H4 (cell line): ENCODE results near the gene SH3YL1. TPM values are rescaled to one million over a fixed set of nuclear protein-coding genes. Genes with fewer than 3 reads are reported as not detected.
"Not testable (repeated sequence)": the region's sequence is repeated elsewhere in the genome, so short reads cannot be mapped to it uniquely, and the experiment has no call there.

ENCODE experiments used
- DNase-seq: peaks from one replicate; pipeline ENCODE4 v3.0.0-alpha.2; 2015; ENCODE audit warnings: low spot score
- total RNA-seq: library from RNA; depleted of rRNA; stranded (reverse); fragments of >200 nt; shearing (Covaris generic); gene quantifications from 2 replicates; pipeline ENCODE4 v1.2.3, GENCODE V29; 2014; rRNA removed

Gene SH3YL1
- total RNA-seq, 1 experiment from 2014 or later = 8.0 TPM

GRCh38 chr2:182509-183122, 81.2 kb downstream of the SH3YL1 start:
- DNase-seq = no peak

DNA sequence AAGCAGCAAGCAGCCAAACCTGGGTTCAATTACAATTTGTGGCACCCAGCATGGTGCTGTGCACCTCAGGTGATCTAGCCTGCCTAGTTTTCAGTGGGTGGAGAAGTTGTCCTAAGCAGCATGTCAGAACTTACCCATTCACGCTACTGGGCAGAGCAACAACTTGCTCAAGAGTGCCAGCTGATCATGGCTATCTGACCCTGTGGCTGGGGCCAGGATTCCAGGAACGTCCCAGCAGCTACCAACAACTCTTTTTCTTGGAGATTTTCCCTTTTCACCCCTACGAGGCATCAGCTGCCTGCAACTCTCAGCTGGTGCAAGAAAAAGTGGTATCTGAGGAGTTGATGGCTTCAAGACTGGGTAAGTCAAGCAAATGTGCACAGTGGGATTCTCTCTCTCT, 83.5 kb downstream of the SH3YL1 start:
- no peak for DNase-seq

- DNase-seq = no peak
Measured at GRCh38 chr2:179886-180285, 83.9 kb downstream of the SH3YL1 start.

GRCh38 chr2:177733-178132, 86.1 kb downstream of the SH3YL1 start:
- DNase-seq = no peak

DNA sequence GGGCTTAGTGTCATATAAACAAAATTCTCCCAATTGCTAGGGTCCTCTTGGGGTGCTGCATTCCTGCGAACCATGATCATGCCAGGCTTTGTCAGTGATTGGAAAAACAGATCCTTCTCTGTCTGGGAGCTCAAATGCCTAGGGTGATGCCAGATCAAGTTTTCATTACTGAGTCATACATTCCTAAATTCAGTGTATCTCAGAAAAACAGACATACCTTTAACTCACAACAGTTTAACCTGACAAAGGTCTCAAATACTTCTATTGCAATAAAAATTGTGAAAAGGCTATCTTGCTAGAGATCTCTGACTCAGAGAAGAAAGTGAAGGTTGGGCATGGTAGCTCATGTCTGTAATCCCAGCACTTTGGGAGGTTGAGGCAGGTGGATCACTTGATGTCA, 86.9 kb downstream of the SH3YL1 start:
- DNase-seq = peak; percentile 20

DNA sequence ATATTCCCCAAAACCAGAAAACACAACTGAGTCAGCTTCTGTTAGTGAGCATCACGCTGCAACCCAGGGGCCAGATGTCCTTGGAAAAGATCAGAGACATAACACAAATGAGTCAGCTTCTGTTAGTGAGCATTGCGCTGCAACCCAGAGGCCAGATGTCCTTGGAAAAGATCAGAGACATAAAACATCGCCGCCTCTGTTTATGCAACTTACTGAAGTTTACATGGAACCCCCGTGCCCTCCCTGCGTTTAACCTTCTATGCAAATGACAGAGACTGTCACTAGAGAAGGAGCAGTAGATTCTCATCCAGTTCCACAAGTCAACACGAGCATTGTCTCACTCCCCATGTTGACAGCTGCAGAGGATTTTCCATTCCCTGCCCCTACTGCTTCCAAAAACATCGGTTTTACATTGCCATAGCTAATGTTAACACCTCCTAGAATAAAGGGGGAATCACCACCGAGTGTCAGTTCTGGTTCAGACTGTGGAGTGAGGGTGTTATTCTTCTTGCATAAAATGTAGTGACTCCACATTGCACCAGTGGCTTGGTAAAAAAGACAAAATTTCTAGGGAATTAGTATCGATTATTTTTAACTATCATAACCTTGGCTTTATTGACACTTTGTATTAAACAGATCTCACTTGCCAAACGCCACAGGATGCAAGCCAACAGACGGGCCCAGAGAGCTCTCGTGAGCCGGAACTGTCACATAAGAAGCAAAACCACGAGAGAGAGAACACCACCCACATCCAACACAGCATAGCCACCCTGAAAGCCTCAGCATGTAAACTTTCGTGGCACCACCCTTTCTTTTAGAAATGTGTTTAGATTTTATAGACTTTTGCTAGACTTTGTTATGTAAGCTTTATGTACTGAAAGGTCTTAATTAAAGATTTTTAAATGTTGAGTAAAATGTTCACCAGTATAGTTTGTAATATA, 87.7 kb downstream of the SH3YL1 start:
- peak; percentile 16 for DNase-seq

DNA sequence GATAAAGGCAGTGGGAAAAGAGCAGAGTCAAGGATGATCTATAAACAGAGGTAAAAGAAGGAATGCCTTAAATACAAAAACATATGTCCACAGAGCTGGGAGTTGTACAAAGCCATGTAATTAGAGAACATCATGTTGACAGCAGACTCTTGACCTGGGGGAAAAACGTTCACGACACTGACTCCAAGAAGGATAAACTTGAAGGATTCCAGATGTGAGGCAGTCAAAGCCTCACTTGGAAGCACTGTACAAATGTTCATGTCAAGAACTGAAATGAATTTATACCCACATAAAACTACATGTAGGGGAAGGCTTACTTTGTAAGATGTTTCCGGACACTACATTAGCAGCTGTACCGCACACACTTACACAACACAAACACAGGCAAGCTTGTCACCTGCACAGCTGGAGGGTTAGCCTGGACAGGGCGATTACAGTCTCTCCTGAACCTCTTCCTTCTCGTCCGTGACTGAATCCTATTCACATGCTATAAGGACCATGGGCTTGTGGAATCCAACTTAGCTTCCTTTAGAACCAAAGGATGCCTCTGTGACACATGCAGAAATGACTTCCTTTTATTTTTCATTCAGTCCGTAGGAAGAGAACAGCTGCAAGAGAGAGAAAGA, 88.6 kb downstream of the SH3YL1 start:
- no peak for DNase-seq

DNA sequence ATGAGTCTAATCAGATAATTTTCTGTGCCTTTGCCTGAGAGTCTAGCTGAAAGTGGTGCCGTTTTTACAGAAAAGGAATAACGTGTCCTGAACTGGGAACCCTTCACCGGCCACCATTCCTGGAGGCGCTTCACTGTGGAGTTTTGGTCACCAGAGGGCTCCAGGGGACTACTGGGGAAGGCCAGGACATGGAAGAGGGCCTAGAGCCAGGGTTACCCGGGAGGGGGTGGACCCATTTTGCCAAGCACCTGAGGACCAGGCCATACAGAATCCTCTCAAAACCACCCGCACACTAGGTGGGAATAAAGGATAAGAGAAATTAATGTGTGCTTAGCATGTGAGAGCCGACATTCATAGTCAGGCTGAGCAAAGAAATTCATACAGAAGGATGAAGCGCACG, 91.7 kb downstream of the SH3YL1 start:
- DNase-seq = not testable (repeated sequence)

DNA sequence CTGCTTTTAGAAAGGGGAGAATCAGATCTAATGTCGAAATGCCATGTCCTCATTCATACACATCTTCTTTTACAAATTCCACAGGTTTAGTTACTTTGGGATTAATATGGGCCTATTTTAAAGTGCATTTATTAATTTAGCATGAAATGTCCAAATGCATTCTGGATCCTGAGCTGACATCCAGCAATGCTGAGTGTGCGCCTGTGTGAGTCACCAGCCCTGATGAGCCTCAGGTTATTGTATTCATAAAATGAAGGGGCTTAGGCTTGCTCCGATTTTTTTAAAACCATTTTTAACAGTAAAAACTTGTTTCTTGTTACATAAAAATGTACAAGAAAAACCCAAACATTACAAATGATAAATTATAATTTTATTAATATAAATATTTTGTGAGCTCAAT, 94.1 kb downstream of the SH3YL1 start:
- DNase-seq = no peak

Other genes starting within 250 kb of the SH3YL1 start
- gene FAM110C, start 217.5 kb downstream of the SH3YL1 start, total RNA-seq = 0.12 and 0.15 TPM in 2 replicates
- 88.4 and 95.8 TPM in 2 replicates for gene ACP1, start 915 bp upstream of the SH3YL1 start, total RNA-seq
- not detected in 2 replicates for gene ALKAL2, start 24.1 kb upstream of the SH3YL1 start, total RNA-seq